CD4-positive, alpha-beta T cell treated with Interleukin-4 for 1 hour (primary cell): ENCODE measurements around the gene KLRC3.
"Not testable (repeated sequence)": the region's sequence is repeated elsewhere in the genome, so short reads cannot be mapped to it uniquely, and the experiment has no call there.

ENCODE experiments used
- DNase-seq, 2 donors: peaks; one replicate each; pipeline ENCODE4 v3.0.0-alpha.2; 2020 to 2022

The KLRC3 gene

DNA sequence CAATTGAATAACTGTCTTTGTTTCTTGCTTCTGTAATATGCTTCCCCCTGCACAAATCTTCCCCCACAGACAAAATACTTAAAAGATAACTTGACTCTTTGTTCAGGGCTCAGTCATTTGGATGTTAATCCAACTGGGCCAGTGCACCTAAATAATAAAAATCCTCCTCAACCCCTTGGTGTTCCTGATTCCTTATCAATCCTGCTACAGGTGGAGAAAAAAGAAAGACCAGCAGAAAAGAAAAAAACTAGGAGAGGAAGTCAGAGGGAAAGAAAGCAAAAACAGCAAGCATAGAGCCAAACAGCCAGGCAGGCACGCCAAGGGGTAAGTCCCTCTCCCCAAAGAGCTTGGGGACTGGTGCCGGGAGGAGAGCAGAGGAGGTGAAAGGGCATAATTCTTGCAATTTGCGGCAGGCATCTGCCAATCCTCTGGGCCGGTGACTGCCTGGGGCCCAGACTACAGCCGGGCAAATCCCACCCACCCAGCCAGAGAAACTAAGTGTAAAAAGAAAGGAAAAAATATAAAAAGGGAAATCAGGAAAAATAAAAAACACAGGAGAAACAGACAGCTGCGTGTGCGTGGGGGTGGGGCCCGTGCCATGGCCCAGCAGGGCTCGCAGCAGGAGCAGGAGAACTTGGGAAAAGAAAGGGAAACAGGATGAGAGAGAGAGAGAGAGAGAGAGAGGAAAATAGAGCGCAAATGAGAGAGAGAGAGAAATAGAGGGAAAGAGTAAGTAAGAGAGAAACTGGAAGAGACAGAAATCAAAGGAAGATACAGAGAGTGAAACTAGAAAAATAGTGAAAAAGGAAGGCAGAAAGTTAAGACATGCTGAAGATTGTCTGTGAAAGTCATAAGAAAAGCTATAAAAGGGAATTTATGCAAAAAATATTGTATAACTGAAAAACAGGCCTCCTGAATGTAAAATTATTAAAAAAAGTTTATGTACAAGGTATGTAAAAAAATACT lies 51.9 kb downstream of the KLRC3 start:
- no peak for DNase-seq

DNA sequence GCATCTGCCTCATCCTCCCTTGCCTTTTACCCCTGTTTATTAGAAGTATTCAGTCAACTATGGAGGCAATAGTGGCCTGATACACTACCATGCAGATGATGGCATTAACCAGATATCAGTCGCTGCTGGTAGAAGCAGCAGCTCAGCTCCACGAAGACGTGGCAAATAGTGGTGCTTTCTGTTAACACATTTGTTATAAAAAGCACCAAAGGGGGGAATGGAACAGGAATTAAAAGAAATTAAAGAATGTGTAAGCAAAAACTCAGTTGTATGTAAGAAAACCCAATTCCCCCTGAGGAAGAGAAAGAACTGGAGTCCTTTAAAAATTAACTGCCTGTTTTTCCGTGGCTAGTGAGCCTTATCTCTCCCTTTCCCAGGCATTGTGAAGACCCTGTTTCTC lies 52.7 kb downstream of the KLRC3 start:
- not testable (repeated sequence) for DNase-seq

DNA sequence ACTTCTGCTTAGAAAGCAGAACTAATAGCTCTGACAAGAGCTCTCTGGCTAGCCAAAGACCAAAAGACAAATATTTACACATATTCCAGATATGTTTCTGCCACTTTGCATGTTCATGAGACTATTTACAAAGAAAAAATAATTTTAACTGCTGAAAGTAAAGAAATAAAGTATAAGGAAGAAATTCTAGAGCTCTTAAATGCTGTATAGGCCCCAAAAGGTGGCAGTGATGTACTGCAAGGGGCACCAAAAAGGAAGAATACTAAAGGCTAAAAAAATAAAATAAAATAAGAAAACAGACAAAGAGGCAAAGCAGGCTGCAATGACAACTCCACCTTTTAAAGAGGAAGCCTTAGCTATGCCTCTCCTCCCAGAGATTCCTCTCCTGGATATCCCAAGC lies 53.5 kb downstream of the KLRC3 start:
- no peak for DNase-seq

DNA sequence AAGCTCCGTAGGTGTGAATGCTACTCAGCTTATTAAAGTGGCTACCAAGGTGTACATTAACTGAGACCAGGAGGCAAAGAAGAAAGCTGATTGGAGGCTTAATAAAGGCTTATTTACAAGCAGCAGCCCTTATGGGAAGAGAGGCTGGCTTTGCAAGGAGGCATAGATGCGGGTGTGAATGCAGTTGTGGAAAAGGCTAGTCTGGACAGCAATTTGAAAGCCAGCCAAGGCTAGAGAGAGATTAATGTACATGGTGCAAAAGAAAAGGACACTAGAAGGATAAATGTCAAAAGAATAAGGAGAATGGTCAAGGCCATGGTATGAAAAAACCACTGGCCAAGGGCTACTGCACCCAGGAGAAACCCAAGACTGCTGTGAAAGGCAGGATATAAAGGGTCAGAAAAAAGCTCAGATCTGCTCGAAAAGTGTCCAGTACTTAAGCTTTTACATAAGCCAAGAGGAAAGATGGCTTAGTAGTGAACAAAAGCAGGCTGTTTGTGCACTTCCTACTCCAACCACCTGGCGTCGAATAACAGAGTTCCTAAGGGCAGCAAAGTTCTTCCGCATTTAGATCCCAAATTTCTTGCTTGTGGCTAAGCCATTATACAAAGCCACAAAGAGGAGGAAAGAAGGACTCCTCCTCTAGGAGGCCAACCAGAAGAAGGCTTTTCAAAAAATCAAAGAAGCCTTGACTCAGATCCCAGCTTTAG lies 54.5 kb downstream of the KLRC3 start:
- no peak for DNase-seq

DNA sequence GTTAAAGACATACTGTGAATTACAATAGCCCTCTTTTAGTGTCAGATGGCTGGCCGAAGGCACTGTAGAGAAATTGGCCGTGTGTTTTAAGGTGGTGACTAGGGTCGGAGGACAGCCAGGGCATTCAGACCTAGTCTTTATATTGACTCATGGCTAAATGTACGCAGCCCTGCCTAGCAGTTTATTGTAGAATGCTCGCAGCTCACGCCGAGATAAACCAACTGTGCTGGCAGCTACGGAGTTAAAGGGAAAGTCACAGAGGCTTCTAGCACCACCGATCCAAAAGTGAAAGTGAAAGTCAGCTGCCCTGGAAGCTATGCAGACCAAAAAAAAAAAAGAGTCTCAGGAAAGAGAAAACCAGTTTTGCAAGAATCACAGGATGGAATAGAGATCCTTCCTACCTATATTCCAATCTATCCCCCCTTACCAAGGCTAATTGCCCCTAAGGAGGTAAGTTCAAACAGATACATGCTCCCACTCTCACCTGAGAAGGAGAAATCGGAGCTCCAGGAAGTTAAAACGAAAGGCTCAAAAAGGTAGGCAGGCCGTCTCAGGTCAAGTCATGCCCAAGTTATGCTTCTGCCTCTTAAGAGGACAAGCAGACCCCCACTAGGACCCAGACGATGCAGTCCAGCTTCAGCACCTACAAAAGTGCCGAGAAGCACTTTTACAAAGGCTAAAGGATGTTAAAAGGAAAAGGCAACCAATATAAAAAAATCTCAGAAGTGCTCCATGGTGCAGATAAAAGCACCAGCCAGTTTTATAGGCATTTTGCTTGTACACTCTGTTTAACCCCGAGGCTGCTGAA lies 55.4 kb downstream of the KLRC3 start:
- peak; percentile 73 to 80 for DNase-seq

DNA sequence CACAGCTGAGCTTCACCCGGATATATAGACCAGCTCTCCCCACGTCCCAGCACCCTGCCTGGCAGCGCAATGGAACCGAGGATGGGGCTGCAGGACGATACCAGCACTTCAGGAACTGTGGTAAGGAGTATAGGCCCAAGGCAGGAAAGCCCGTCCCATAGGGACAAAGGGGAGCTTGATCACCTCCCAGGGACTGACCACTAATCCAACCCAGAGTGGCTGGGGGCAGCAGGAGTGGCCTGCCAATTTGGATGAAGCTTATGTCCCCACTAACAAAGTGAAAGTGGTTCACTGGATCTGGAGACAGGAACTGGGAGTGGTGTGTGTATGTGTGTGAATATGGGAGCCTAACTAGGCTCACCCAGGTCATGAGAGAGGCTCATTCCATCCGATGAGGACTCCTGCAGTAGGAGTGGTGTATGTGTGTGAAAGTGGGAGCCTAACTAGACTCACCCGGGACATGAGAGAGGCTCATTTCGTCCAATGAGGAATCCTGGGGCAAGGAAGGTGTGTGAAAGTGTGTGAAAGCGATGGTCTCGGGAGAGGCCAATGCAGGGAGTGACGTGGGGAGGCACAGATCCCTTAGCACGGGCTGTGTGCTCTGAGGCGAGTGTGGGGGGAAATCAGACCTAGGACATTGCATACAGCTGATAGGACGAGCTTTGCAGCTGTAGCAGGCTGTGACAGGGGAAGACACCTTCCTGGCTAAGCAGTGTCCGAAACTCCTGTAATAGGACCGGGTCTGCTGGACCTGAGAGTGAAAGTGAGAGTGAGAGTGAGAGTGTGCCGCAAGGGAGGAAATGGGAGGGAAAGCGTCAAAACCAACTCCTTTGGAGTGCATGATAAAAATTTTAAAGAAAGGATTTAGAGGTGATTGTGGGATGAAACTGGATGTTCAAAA lies 56.2 kb downstream of the KLRC3 start:
- peak; percentile 37 to 53 for DNase-seq

DNA sequence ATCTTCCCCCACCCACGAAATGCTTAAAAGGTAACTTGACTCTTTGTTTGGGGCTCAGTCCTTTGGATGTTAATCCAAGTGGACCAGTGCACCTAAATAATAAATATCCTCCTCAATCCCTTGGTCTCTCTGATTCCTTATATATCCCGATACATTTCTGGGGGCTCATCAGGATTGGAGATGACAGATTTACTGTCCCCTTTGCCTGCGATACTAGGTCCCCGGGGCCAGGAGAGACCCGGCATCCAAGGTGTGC lies 56.8 kb downstream of the KLRC3 start:
- DNase-seq: no peak

DNA sequence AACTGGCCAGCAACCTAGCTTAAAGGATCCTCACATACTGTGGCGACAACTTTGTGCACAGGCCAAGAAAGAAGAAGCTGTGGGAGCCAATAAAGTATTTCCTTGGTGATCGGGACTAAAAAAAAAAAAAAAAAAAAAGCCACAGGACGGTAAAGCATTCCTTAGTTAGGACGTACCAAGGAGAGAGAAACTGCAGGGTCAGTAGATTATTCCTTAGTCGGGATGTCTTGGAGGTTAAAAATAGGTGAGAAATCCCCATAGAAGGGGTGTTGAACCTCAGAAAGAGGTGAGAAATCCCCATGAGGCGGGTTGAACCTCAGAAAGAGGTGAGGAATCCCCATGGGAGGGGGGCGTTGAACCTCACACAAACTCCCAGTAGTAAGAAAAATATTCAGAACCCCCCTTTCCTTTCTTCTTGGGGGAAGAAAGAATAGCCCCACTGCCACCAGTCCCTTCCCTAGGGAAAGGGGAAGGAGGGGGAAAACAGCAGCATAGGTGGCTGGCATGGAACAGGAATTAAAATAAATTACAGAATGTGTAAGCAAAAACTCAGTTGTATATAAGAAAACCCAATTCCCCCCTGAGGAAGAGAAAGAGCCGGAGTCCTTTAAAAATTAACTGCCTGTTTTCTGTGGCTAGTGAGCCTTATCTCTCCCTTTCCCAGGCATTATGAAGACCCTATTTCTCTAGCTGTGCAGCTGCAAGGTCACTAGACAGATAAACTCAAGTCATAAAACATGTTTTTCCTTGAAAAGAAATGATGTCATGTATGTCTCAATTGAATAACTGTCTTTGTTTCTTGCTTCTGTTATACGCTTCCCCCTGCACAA lies 57.4 kb downstream of the KLRC3 start:
- no peak for DNase-seq

DNA sequence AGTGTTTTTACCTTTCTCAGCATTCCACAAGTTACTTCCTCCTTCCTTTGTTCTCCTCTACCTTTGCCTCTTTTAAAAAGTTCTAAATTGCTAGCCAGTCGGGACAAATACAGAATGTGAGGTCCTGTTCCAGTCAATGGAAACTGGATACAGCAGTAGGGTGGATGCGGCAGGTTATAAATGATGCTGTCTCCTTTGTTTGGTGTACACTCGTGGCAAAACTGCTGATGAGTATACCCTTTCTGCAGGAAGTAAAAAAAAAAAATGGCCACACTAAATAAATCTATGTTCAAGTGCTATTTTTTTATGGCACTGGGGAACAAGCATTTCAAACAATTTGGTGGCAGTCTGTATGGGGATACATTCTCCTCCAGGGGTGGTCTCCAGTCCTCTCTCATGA lies 58.1 kb downstream of the KLRC3 start:
- DNase-seq: no peak
